Head of caudate nucleus (tissue), 42 donors: ENCODE results near the gene RNH1.
"Not testable (repeated sequence)": the region's sequence is repeated elsewhere in the genome, so short reads cannot be mapped to it uniquely, and the experiment has no call there.

ENCODE experiments used
- DNase-seq, 42 donors: peaks; one replicate each; pipeline versions ENCODE4 v3.0.0 to v3.0.0-alpha.2; 2020 to 2021; ENCODE audit warnings: mixed read lengths in 7 of 42
- intact Hi-C: fragments of 100-400 bp; cut with DNase I; formaldehyde crosslinking; loops from one replicate; pipeline ENCODE4 v1.15.0; 2022

RNH1 gene

GRCh38 chr11:528166-528814, 21.2 kb upstream of the RNH1 start:
- intact Hi-C loops: no loop called here
- DNase-seq: no peak

- intact Hi-C loops: no loop called here
Observed at GRCh38 chr11:526192-526591, 19.1 kb upstream of the RNH1 start.

GRCh38 chr11:521177-521688, 14.2 kb upstream of the RNH1 start:
- no peak for DNase-seq
- intact Hi-C loops: no loop called here

More at GRCh38 chr11:526192-526591, 19.1 kb upstream of the RNH1 start:
- no peak for DNase-seq

GRCh38 chr11:520428-521176, 13.6 kb upstream of the RNH1 start:
- no peak for DNase-seq
- intact Hi-C loops: no loop called here

GRCh38 chr11:518463-519202, 11.6 kb upstream of the RNH1 start:
- DNase-seq: peak; percentile 34 to 94 (median 79)
- intact Hi-C loops: no loop called here

- DNase-seq, intact Hi-C loops: not testable (repeated sequence)
Observed at GRCh38 chr11:516918-517685, 10.1 kb upstream of the RNH1 start.

GRCh38 chr11:516400-516799, 9.4 kb upstream of the RNH1 start:
- no peak for DNase-seq
- intact Hi-C loops: no loop called here

- intact Hi-C loops: no loop called here
Observed at GRCh38 chr11:515131-515530, 8.1 kb upstream of the RNH1 start.

GRCh38 chr11:514606-515005, 7.6 kb upstream of the RNH1 start:
- intact Hi-C loops: no loop called here

More at GRCh38 chr11:515131-515530, 8.1 kb upstream of the RNH1 start:
- no peak for DNase-seq

GRCh38 chr11:512761-513595, 5.9 kb upstream of the RNH1 start:
- DNase-seq: no peak
- intact Hi-C loops: no loop called here

More at GRCh38 chr11:514606-515005, 7.6 kb upstream of the RNH1 start:
- DNase-seq: no peak

- intact Hi-C loops: loop anchor here (5.0 kb wide), 1 partner anchor 62 kb away; no protein-coding TSS in a partner anchor
- DNase-seq: peak in 1 of 42 donors; percentile 20
Observed at GRCh38 chr11:508956-509355, 1.9 kb upstream of the RNH1 start.

- intact Hi-C loops: loop anchor here (5.0 kb wide), 1 partner anchor 61 kb away; no protein-coding TSS in a partner anchor
- no peak for DNase-seq
Observed at GRCh38 chr11:507727-508515, 879 bp upstream of the RNH1 start.

GRCh38 chr11:506238-506994, 626 bp downstream of the RNH1 start:
- peak; percentile 91 to 99 (median 97) for DNase-seq
- intact Hi-C loops: loop anchor here (5.0 kb wide), 1 partner anchor 59 kb away; no protein-coding TSS in a partner anchor

- no peak for DNase-seq
- intact Hi-C loops: loop anchor here (5.0 kb wide), 1 partner anchor 58 kb away; no protein-coding TSS in a partner anchor
Observed at GRCh38 chr11:504994-505344, 2.1 kb downstream of the RNH1 start.

- peak in 7 of 42 donors; percentile 14 to 65 (median 40) for DNase-seq
- intact Hi-C loops: no loop called here
Observed at GRCh38 chr11:504053-504993, 2.7 kb downstream of the RNH1 start.
